Lung (tissue), 16 donors: ENCODE measurements around the gene ATN1. TPM values are rescaled to one million over a fixed set of nuclear protein-coding genes. Genes with fewer than 3 reads are reported as not detected.
"Not testable (repeated sequence)": the region's sequence is repeated elsewhere in the genome, so short reads cannot be mapped to it uniquely, and the experiment has no call there.

Source experiments
- ATAC-seq: fragments of 200-7000 bp; cut with Tn5 transposase; one replicate; pipeline ENCODE4 v1.9.1; 2020; ENCODE audit warnings: moderate number of reproducible peaks; ENCODE audit not compliant: insufficient read depth, low FRiP score
- DNase-seq, 3 donors: peaks; one replicate each; pipeline ENCODE4 v3.0.0-alpha.2; 2013 to 2017
- H3K27ac ChIP-seq, 2 donors: one replicate each; pipeline ENCODE4 v1.5.1; 2013; ENCODE audit warnings: mild to moderate bottlenecking in 2 of 2, moderate library complexity in 2 of 2, control low read depth in 1 of 2, inconsistent platforms in 1 of 2, low read depth in 1 of 2, low read length in 1 of 2
- H3K27me3 ChIP-seq, 3 donors: one replicate each; pipeline ENCODE4 v1.5.1; 2013; ENCODE audit warnings: low read length in 2 of 3; ENCODE audit not compliant: control insufficient read depth in 3 of 3, insufficient read depth in 3 of 3
- H3K36me3 ChIP-seq, 4 donors: one replicate each; pipeline ENCODE4 v1.5.1; 2013; ENCODE audit warnings: low read length in 4 of 4, mild to moderate bottlenecking in 1 of 4, moderate library complexity in 1 of 4; ENCODE audit not compliant: control insufficient read depth in 4 of 4, insufficient read depth in 4 of 4
- H3K4me1 ChIP-seq, 5 donors: one replicate each; pipeline ENCODE4 v1.5.1; 2013; ENCODE audit warnings: low read length in 5 of 5, mild to moderate bottlenecking in 2 of 5, moderate library complexity in 1 of 5; ENCODE audit not compliant: control insufficient read depth in 5 of 5, insufficient read depth in 5 of 5
- H3K4me3 ChIP-seq: one replicate; pipeline ENCODE4 v1.5.1; 2013; ENCODE audit warnings: mild to moderate bottlenecking, control low read depth, moderate library complexity
- H3K9ac ChIP-seq, 2 donors: one replicate each; pipeline ENCODE4 v1.5.1; 2013; ENCODE audit warnings: low read length in 2 of 2, control low read depth in 1 of 2; ENCODE audit not compliant: insufficient read depth in 1 of 2
- H3K9me3 ChIP-seq, 4 donors: one replicate each; pipeline ENCODE4 v1.5.1; 2013; ENCODE audit warnings: low read length in 3 of 4, mild to moderate bottlenecking in 1 of 4, moderate library complexity in 1 of 4; ENCODE audit not compliant: control insufficient read depth in 4 of 4, insufficient read depth in 3 of 4
- WGBS, 2 donors: extraction: QIAGEN DNeasy Blood & Tissue Kit; methylation state at CpG; one replicate each; pipeline ENCODE4 v1.1.7; 2013; 5-methylcytosine and 5-hydroxymethylcytosine counted together
- long read RNA-seq, 5 donors: transcript quantifications; one replicate each; lab custom pipeline, GENCODE V29; 2026
- polyA plus RNA-seq, 2 donors: library from polyadenylated mRNA; stranded (reverse); fragments of 200-250 nt; gene quantifications; one replicate each; pipeline ENCODE4 v1.2.1, GENCODE V29; 2013
- total RNA-seq, 2 donors: library from RNA; depleted of rRNA in 1 of 2; stranded (reverse); fragments of >200 nt in 1 of 2; gene quantifications; one replicate each; pipeline ENCODE4 v1.2.1, GENCODE V29; 2014 to 2021
- TF ChIP-seq, protein P1 (sequence below): IDR thresholded peaks from 2 replicates; pipeline ENCODE4 v1.5.1; 2012; ENCODE audit warnings: mild to moderate bottlenecking; ENCODE audit errors: control extremely low read depth, extremely low read depth
- donor health status: control.
- donor health status: control.
- donor health status: Bipolar disorder and iron deficiency.
- donor health status: healthy.
- donor health status: DM: yes; HTN: yes; CAD: no.

The ATN1 gene, protein sequence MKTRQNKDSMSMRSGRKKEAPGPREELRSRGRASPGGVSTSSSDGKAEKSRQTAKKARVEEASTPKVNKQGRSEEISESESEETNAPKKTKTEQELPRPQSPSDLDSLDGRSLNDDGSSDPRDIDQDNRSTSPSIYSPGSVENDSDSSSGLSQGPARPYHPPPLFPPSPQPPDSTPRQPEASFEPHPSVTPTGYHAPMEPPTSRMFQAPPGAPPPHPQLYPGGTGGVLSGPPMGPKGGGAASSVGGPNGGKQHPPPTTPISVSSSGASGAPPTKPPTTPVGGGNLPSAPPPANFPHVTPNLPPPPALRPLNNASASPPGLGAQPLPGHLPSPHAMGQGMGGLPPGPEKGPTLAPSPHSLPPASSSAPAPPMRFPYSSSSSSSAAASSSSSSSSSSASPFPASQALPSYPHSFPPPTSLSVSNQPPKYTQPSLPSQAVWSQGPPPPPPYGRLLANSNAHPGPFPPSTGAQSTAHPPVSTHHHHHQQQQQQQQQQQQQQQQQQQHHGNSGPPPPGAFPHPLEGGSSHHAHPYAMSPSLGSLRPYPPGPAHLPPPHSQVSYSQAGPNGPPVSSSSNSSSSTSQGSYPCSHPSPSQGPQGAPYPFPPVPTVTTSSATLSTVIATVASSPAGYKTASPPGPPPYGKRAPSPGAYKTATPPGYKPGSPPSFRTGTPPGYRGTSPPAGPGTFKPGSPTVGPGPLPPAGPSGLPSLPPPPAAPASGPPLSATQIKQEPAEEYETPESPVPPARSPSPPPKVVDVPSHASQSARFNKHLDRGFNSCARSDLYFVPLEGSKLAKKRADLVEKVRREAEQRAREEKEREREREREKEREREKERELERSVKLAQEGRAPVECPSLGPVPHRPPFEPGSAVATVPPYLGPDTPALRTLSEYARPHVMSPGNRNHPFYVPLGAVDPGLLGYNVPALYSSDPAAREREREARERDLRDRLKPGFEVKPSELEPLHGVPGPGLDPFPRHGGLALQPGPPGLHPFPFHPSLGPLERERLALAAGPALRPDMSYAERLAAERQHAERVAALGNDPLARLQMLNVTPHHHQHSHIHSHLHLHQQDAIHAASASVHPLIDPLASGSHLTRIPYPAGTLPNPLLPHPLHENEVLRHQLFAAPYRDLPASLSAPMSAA (N-terminal part only)
- total RNA-seq (100 to 1,000 TPM in 1 of 2 donors, 10 to 100 TPM in 1; 72.1 to 113 TPM), polyA plus RNA-seq (10 to 100 TPM; 63.5 to 87.5 TPM)
- long read RNA-seq, donor 1, partial matches to known transcripts, result 158 of 160 reads
- long read RNA-seq, donor 1, other reads (novel, unspliced or antisense), result 0 of 160 reads
- long read RNA-seq, donor 2, partial matches to known transcripts, result 58 of 62 reads
- long read RNA-seq, donor 2, other reads (novel, unspliced or antisense), result 0 of 62 reads
- long read RNA-seq, donor 3, transcript ATN1-203 (3 exons, 899 nt), result major isoform, 5 of 51 reads
- long read RNA-seq, donor 3, partial matches to known transcripts, result 45 of 51 reads
- long read RNA-seq, donor 3, other reads (novel, unspliced or antisense), result 0 of 51 reads
- long read RNA-seq, donor 4, transcript ATN1-204 (2 exons, 855 nt), result major isoform, 5 of 75 reads
- long read RNA-seq, donor 4, partial matches to known transcripts, result 64 of 75 reads
- long read RNA-seq, donor 4, other reads (novel, unspliced or antisense), result 6 of 75 reads
- long read RNA-seq, donor 5, partial matches to known transcripts, result 142 of 147 reads
- long read RNA-seq, donor 5, other reads (novel, unspliced or antisense), result 0 of 147 reads

GRCh38 chr12:6927379-6928021 lies at the start of gene ATN1:
TSS of gene ATN1 (plus strand) at chr12:6927959. CDS start at chr12:6934002, 6,043 bp downstream.
- peak within 1 kb of the TSS; percentile 78 to 89 for H3K9ac ChIP-seq
- peaks cover 0 to 6% (median 0%) of the 10 kb centered on the region in 4 donors for H3K36me3 ChIP-seq
- peak within 1 kb of the TSS; percentile 89 to 97 for H3K27ac ChIP-seq
- no peaks in the 10 kb centered on the region for H3K27me3 ChIP-seq
- 1% methylated on average over 60 to 66 of the region's 66 CpGs for WGBS, 2 donors
- TF ChIP-seq, protein P1, sequence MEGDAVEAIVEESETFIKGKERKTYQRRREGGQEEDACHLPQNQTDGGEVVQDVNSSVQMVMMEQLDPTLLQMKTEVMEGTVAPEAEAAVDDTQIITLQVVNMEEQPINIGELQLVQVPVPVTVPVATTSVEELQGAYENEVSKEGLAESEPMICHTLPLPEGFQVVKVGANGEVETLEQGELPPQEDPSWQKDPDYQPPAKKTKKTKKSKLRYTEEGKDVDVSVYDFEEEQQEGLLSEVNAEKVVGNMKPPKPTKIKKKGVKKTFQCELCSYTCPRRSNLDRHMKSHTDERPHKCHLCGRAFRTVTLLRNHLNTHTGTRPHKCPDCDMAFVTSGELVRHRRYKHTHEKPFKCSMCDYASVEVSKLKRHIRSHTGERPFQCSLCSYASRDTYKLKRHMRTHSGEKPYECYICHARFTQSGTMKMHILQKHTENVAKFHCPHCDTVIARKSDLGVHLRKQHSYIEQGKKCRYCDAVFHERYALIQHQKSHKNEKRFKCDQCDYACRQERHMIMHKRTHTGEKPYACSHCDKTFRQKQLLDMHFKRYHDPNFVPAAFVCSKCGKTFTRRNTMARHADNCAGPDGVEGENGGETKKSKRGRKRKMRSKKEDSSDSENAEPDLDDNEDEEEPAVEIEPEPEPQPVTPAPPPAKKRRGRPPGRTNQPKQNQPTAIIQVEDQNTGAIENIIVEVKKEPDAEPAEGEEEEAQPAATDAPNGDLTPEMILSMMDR, result no peak
- peak; percentile 12 for ATAC-seq
- H3K4me3 ChIP-seq, result peak within 1 kb of the TSS; percentile 68
- H3K4me1 ChIP-seq, result peaks cover 12 to 50% (median 28%) of the 10 kb centered on the region in 5 donors
- H3K9me3 ChIP-seq, result no peaks in the 10 kb centered on the region
- DNase-seq, result peak; percentile 92 to 96 (median 95)

DNA sequence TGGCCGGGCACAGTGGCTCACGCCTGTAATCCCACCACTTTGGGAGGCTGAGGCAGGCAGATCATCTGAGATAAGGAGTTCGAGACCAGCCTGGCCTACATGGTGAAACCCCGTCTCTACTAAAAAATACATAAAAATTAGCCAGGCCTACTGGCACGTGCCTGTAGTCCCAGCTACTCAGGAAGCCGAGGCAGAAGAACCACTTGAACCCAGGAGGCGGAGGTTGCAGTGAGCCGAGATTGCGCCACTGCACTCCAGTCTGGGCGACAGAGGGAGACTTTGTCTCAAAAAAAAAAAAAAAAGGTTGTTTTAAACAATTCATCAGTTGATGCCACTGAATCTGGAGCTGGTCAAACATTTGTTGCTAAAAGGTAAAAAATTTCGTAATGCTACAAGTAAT lies 47.9 kb upstream of the ATN1 start:
- not testable (repeated sequence) for DNase-seq, ATAC-seq

DNA sequence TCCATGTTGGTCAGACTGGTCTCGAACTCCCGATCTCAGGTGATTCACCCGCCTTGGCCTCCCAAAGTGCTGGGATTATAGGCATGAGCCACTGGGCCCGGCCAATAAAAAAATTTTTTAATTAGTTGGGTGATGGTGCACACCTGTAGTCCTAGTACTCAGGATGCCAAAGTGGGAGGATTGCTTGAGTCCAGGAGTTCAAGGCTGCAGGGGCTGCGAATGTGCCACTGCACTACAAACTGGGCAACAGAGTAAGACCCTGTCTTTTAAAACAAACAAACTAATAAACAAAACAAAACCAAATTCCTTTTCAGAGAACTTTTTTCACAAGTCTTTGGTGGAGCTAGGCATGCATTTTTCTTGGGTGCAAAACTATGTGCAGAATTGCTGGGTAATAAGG lies 44.5 kb upstream of the ATN1 start:
- Histone ChIP-seq H3K36me3 (peaks cover 0 to 13% (median 6%) of the 10 kb centered on the region in 4 donors), H3K27me3 (no peaks in the 10 kb centered on the region), H3K27ac (no peak overlapping the region), H3K9me3 (no peaks in the 10 kb centered on the region), H3K9ac (no peak overlapping the region), H3K4me1 (no peaks in the 10 kb centered on the region), H3K4me3 (no peak overlapping the region)
- TF ChIP-seq, protein P1, result no peak
- 97 to 100% methylated on average over 5 of the region's 5 CpGs for WGBS, 2 donors
- ATAC-seq, result no peak
- DNase-seq, result no peak

More for the DNA sequence above, 47.9 kb upstream of the ATN1 start:
- H3K9ac ChIP-seq, H3K4me1 ChIP-seq, H3K27me3 ChIP-seq, H3K4me3 ChIP-seq, H3K9me3 ChIP-seq: not testable (repeated sequence)
- WGBS, 2 donors, result 48 to 57% methylated on average over 11 of the region's 11 CpGs
- Histone ChIP-seq H3K36me3 (peaks cover 3 to 16% (median 8%) of the 10 kb centered on the region in 4 donors), H3K27ac (peak overlapping the region in 1 of 2 donors; percentile 18)
